MM.1S (cell line): ENCODE data around the gene SLC29A3.
A peak's percentile ranks its signal among the peaks of the same experiment; 100 is the strongest.

Source experiments
- DNase-seq: peaks from one replicate; pipeline ENCODE4 v3.0.0-alpha.2; 2015
- H2AFZ ChIP-seq: fragments of 300-600 bp; sonication (generic); 2 replicates; pipeline ENCODE4 v1.6.0; 2016; ENCODE audit warnings: antibody characterized with exemption, low read length
- H3F3A ChIP-seq: fragments of 300-600 bp; sonication (generic); 2 replicates; pipeline ENCODE4 v1.6.1; 2016; ENCODE audit warnings: mild to moderate bottlenecking, antibody characterized with exemption, low read length, moderate library complexity, mixed read lengths; ENCODE audit not compliant: insufficient read depth
- H3K27ac ChIP-seq: fragments of 300-600 bp; sonication (generic); 2 replicates; pipeline ENCODE4 v1.5.1; 2016; ENCODE audit warnings: mild to moderate bottlenecking, low read length
- H3K27me3 ChIP-seq: fragments of 300-600 bp; sonication (generic); replicated peaks from 2 replicates; pipeline ENCODE4 v1.6.0; 2016; ENCODE audit warnings: low read length; ENCODE audit not compliant: insufficient read depth
- H3K36me3 ChIP-seq: fragments of 300-600 bp; sonication (generic); replicated peaks from 2 replicates; pipeline ENCODE4 v1.6.1; 2016; ENCODE audit warnings: mild to moderate bottlenecking, low read length, mixed read lengths; ENCODE audit not compliant: insufficient read depth
- H3K4me1 ChIP-seq: fragments of 300-600 bp; sonication (generic); 2 replicates; pipeline ENCODE4 v1.6.1; 2016; ENCODE audit warnings: low read length, mixed read lengths
- H3K4me2 ChIP-seq: fragments of 300-600 bp; sonication (generic); 2 replicates; pipeline ENCODE4 v1.6.0; 2016; ENCODE audit warnings: low read depth, low read length
- H3K4me3 ChIP-seq: fragments of 300-600 bp; sonication (generic); 2 replicates; pipeline ENCODE4 v1.5.1; 2016; ENCODE audit warnings: low read length, mixed read lengths
- H3K79me2 ChIP-seq: fragments of 300-600 bp; sonication (generic); 2 replicates; pipeline ENCODE4 v1.6.1; 2016; ENCODE audit warnings: mixed run types, low read length, mixed read lengths
- H3K9ac ChIP-seq: fragments of 300-600 bp; sonication (generic); 2 replicates; pipeline ENCODE4 v1.6.1; 2016; ENCODE audit warnings: low read length, mixed read lengths
- H3K9me2 ChIP-seq: fragments of 300-600 bp; sonication (generic); replicated peaks from 2 replicates; pipeline ENCODE4 v1.6.1; 2016; ENCODE audit warnings: mild to moderate bottlenecking, low read length, mixed read lengths; ENCODE audit not compliant: insufficient read depth
- H3K9me3 ChIP-seq: fragments of 300-600 bp; sonication (generic); replicated peaks from 2 replicates; pipeline ENCODE4 v1.6.1; 2016; ENCODE audit warnings: mild to moderate bottlenecking, low read length, mixed read lengths; ENCODE audit not compliant: insufficient read depth
- H4K20me1 ChIP-seq: fragments of 300-600 bp; sonication (generic); 2 replicates; pipeline ENCODE4 v1.6.1; 2016; ENCODE audit warnings: mild to moderate bottlenecking, low read length, moderate library complexity, mixed read lengths; ENCODE audit not compliant: insufficient read depth
- CTCF ChIP-seq: fragments of 300-600 bp; sonication (generic); IDR thresholded peaks from 2 replicates; pipeline ENCODE4 v1.5.1; 2016; ENCODE audit warnings: antibody characterized with exemption, low read length, mixed read lengths
- EZH2 ChIP-seq: fragments of 300-600 bp; sonication (generic); optimal IDR thresholded peaks from 2 replicates; pipeline ENCODE3; 2017; ENCODE audit warnings: low read depth, mild to moderate bottlenecking, antibody characterized with exemption, low read length, mixed read lengths
- EZH2phosphoT487 ChIP-seq: fragments of 300-600 bp; sonication (generic); IDR thresholded peaks from 2 replicates; pipeline ENCODE4 v1.6.1; 2018; ENCODE audit warnings: antibody characterized with exemption, low read length

Gene SLC29A3

DNA sequence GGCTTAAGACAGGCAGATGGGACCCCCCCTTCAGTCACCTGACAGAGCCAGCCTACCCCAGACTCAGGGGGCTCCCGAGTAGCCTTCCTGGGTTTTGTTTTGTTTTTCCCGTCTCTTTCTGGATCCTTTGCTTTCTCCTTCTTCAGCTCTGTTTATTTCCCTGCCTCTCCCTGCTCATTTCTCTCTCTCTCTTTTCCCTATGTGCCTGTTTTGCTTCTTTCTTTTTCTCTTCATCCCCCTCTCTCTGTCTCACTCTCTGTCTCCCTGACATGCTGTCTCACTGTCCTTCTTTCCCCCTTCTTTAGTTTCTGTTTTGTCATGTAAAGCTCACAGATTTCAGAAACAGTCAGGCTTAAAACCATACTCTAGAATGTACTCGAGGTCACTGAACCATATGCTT is 38.2 kb upstream of the SLC29A3 start:
- Histone ChIP-seq H3K27ac (no peak overlapping the region), H3K9me2 (no peaks in the 10 kb centered on the region), H3K4me3 (no peak overlapping the region)

GRCh38 chr10:71281646-71282322 is 37.3 kb upstream of the SLC29A3 start:
- TF ChIP-seq EZH2phosphoT487 (no peak), EZH2 (no peak), CTCF (no peak)
- H3K27me3 ChIP-seq, result peaks cover 17% of the 10 kb centered on the region

More for the DNA sequence above, 38.2 kb upstream of the SLC29A3 start:
- H3K4me2 ChIP-seq, result peak overlapping the region; percentile 30; the same call in 1 of the 2 replicates
- H3K9ac ChIP-seq, result no peak overlapping the region; the same call in 1 of the 2 replicates
- H3K9me3 ChIP-seq, result no peaks in the 10 kb centered on the region
- H3K27me3 ChIP-seq, result peaks cover 7% of the 10 kb centered on the region
- no peak for DNase-seq
- TF ChIP-seq EZH2 (no peak), EZH2phosphoT487 (no peak)
- H3K79me2 ChIP-seq, result no peaks in the 10 kb centered on the region
- H2AFZ ChIP-seq, result 0 out of 2 replicates have a peak overlapping the region, but pooled peaks have one; percentile 16
- H3K4me1 ChIP-seq, result no peaks in the 10 kb centered on the region; the same call in 1 of the 2 replicates
- H3F3A ChIP-seq, result no peaks in the 10 kb centered on the region
- H4K20me1 ChIP-seq, result no peaks in the 10 kb centered on the region
- no peaks in the 10 kb centered on the region for H3K36me3 ChIP-seq

DNA sequence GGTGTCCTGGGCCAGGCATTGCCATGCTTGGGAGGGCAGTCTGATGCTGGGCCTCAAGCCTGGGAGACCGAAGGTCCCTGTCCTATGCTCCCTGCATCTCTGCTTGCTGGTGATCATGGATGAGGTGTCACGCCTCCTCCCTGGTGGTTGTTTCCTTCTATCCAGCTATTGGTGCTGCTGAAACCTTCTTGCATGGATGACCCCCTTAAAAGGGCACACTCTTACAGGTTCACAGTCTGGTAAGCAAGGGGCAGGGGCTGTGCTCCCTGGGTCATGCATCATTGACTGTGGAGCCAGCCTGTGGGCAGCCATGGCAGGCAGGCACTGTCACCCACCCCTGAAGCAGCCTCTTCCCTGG is 36.8 kb upstream of the SLC29A3 start:
- no peak for DNase-seq
- no peaks in the 10 kb centered on the region for H3K79me2 ChIP-seq

More at GRCh38 chr10:71281646-71282322, 37.3 kb upstream of the SLC29A3 start:
- Histone ChIP-seq H3K27ac (no peak overlapping the region), H3K4me1 (no peaks in the 10 kb centered on the region; the same call in 1 of the 2 replicates), H4K20me1 (no peaks in the 10 kb centered on the region), H3K4me2 (no peak overlapping the region), H3K9me3 (no peaks in the 10 kb centered on the region), H3K9me2 (no peaks in the 10 kb centered on the region), H3F3A (no peaks in the 10 kb centered on the region), H3K79me2 (no peaks in the 10 kb centered on the region), H2AFZ (no peak overlapping the region), H3K4me3 (no peak overlapping the region), H3K36me3 (no peaks in the 10 kb centered on the region), H3K9ac (no peak overlapping the region)
- DNase-seq, result no peak

DNA sequence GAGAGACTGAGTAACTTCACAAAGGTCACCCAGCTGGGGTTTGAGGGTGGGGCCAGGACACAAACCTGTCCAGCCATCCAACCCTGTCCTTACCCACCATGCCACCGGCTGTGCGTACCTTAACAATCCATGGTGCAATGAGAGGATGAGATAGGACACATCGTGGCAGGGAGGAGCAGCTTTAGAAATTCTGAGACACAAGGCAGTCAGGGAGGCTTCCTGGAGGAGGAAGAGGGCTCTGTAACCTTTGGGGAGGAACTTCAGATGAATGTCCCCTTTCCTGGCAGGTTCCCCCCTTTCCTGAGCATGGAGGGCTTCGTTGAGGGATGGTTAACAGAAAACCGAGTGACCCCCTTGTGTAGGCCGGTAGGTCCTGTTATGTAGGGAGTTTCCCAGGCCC is 35.6 kb upstream of the SLC29A3 start:
- no peak for DNase-seq
- H3K4me2 ChIP-seq, result no peak overlapping the region
- H3K4me3 ChIP-seq, result no peak overlapping the region
- H3F3A ChIP-seq, result no peaks in the 10 kb centered on the region
- H3K79me2 ChIP-seq, result no peaks in the 10 kb centered on the region
- TF ChIP-seq EZH2phosphoT487, result no peak
- TF ChIP-seq EZH2, result no peak
- TF ChIP-seq CTCF, result no peak
- H3K36me3 ChIP-seq, result no peaks in the 10 kb centered on the region
- H3K27ac ChIP-seq, result no peak overlapping the region
- no peaks in the 10 kb centered on the region for H3K9me2 ChIP-seq
- no peaks in the 10 kb centered on the region for H4K20me1 ChIP-seq
- H3K27me3 ChIP-seq, result peaks cover 33% of the 10 kb centered on the region
- H3K9ac ChIP-seq, result no peak overlapping the region
- H3K4me1 ChIP-seq, result no peaks in the 10 kb centered on the region; the same call in 1 of the 2 replicates
- H3K9me3 ChIP-seq, result no peaks in the 10 kb centered on the region
- no peak overlapping the region for H2AFZ ChIP-seq

More for the DNA sequence above, 36.8 kb upstream of the SLC29A3 start:
- Histone ChIP-seq H3K4me3 (no peak overlapping the region), H3K9me2 (no peaks in the 10 kb centered on the region), H3F3A (no peaks in the 10 kb centered on the region), H3K4me2 (no peak overlapping the region), H3K9me3 (no peaks in the 10 kb centered on the region), H3K27me3 (peaks cover 22% of the 10 kb centered on the region), H3K4me1 (no peaks in the 10 kb centered on the region; the same call in 1 of the 2 replicates), H4K20me1 (no peaks in the 10 kb centered on the region), H2AFZ (no peak overlapping the region), H3K27ac (no peak overlapping the region), H3K36me3 (no peaks in the 10 kb centered on the region), H3K9ac (no peak overlapping the region)
- no peak for TF ChIP-seq EZH2phosphoT487
